HL-60 (cell line): ENCODE data around the gene GPBP1.
A peak's percentile ranks its signal among the peaks of the same experiment; 100 is the strongest.

ENCODE experiments used
- POLR2AphosphoS5 ChIP-seq: IDR thresholded peaks from 2 replicates; pipeline ENCODE4 v1.6.1; 2012; ENCODE audit warnings: low read depth
- TF ChIP-seq, protein P1 (sequence below): IDR thresholded peaks from one replicate; pipeline ENCODE4 v1.5.1; 2011; ENCODE audit warnings: low read length, control low read depth, inconsistent platforms; ENCODE audit not compliant: insufficient read depth
- TF ChIP-seq, protein P2 (sequence below): IDR thresholded peaks from 2 replicates; pipeline ENCODE4 v1.6.1; 2012; ENCODE audit warnings: low read depth; ENCODE audit not compliant: insufficient replicate concordance

DNA sequence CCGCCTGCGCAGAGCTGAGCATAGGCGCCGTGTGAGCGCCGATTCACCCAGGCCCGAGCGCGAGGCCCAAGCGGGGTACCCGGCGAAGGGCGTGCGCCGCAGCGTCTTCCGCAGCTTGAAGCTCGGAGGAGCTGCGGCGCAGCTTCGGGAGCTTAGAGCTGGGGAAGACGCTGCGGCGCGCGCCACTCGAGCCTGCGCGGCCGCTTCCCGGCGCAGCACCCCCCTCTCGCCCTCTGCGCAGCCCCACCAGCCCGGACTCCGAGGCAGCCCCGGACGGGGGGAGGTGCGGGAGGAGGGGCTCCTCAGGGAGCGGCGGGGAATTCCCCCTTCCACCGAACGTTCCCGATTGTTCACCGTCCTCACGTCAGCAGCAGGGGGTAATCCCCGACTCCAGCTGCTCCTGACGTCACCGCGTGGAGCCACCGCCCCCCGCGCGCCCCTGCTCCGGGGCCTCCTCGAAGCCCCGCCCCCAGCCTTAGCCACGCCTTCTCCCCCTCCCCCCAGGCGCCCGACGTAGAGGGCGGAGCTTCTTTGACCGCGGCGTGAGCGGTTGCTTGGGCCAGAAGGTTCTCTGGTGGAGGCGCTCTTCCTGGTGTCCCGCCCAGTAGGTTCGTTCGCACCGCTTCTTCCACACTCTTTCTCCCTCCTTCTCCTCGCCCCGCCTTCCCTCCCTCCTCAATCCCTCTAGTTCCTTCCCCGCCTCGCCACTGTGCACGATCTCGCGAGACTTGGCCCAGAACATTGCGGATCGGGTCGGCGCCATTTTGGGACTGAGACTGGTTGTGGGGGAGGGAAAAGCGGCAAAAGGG is at the start of gene GPBP1:
- TF ChIP-seq, protein P1, sequence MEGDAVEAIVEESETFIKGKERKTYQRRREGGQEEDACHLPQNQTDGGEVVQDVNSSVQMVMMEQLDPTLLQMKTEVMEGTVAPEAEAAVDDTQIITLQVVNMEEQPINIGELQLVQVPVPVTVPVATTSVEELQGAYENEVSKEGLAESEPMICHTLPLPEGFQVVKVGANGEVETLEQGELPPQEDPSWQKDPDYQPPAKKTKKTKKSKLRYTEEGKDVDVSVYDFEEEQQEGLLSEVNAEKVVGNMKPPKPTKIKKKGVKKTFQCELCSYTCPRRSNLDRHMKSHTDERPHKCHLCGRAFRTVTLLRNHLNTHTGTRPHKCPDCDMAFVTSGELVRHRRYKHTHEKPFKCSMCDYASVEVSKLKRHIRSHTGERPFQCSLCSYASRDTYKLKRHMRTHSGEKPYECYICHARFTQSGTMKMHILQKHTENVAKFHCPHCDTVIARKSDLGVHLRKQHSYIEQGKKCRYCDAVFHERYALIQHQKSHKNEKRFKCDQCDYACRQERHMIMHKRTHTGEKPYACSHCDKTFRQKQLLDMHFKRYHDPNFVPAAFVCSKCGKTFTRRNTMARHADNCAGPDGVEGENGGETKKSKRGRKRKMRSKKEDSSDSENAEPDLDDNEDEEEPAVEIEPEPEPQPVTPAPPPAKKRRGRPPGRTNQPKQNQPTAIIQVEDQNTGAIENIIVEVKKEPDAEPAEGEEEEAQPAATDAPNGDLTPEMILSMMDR = no peak
- no peak for TF ChIP-seq POLR2AphosphoS5
- TF ChIP-seq, protein P2, sequence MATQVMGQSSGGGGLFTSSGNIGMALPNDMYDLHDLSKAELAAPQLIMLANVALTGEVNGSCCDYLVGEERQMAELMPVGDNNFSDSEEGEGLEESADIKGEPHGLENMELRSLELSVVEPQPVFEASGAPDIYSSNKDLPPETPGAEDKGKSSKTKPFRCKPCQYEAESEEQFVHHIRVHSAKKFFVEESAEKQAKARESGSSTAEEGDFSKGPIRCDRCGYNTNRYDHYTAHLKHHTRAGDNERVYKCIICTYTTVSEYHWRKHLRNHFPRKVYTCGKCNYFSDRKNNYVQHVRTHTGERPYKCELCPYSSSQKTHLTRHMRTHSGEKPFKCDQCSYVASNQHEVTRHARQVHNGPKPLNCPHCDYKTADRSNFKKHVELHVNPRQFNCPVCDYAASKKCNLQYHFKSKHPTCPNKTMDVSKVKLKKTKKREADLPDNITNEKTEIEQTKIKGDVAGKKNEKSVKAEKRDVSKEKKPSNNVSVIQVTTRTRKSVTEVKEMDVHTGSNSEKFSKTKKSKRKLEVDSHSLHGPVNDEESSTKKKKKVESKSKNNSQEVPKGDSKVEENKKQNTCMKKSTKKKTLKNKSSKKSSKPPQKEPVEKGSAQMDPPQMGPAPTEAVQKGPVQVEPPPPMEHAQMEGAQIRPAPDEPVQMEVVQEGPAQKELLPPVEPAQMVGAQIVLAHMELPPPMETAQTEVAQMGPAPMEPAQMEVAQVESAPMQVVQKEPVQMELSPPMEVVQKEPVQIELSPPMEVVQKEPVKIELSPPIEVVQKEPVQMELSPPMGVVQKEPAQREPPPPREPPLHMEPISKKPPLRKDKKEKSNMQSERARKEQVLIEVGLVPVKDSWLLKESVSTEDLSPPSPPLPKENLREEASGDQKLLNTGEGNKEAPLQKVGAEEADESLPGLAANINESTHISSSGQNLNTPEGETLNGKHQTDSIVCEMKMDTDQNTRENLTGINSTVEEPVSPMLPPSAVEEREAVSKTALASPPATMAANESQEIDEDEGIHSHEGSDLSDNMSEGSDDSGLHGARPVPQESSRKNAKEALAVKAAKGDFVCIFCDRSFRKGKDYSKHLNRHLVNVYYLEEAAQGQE = peak; percentile 53
